ENCODE data around the gene RUNX1.

Gene RUNX1

GRCh38 chr21:34794686-34795085 lies 254.4 kb downstream of the RUNX1 start:
- no peak for TF ChIP-seq CTCF (IDR thresholded peaks at IDR 0.05; ENCODE audit: extremely low read depth, insufficient read depth, missing control alignments)
- DNase-seq (ENCODE audit: low spot score): no peak
- in situ Hi-C loops (cut with MboI; ENCODE audit: low pct_unique_long_range_greater_than_20kb, low sequenced_read_pairs, unreplicated experiment): no loop called here

- in situ Hi-C loops (cut with MboI; ENCODE audit: low pct_unique_long_range_greater_than_20kb, low sequenced_read_pairs, unreplicated experiment): no loop called here
- no peak for TF ChIP-seq CTCF (IDR thresholded peaks at IDR 0.05; ENCODE audit: extremely low read depth, insufficient read depth, missing control alignments)
- no peak for DNase-seq (ENCODE audit: low spot score)
Measured at GRCh38 chr21:34793471-34793870, 255.6 kb downstream of the RUNX1 start.

- no peak for DNase-seq (ENCODE audit: low spot score)
- no peak for TF ChIP-seq CTCF (IDR thresholded peaks at IDR 0.05; ENCODE audit: extremely low read depth, insufficient read depth, missing control alignments)
- in situ Hi-C loops (cut with MboI; ENCODE audit: low pct_unique_long_range_greater_than_20kb, low sequenced_read_pairs, unreplicated experiment): no loop called here
Measured at GRCh38 chr21:34792504-34793089, 256.5 kb downstream of the RUNX1 start.

GRCh38 chr21:34791776-34792503 lies 257.2 kb downstream of the RUNX1 start:
- TF ChIP-seq CTCF (IDR thresholded peaks at IDR 0.05; ENCODE audit: extremely low read depth, insufficient read depth, missing control alignments): no peak
- in situ Hi-C loops (cut with MboI; ENCODE audit: low pct_unique_long_range_greater_than_20kb, low sequenced_read_pairs, unreplicated experiment): no loop called here
- no peak for DNase-seq (ENCODE audit: low spot score)

- in situ Hi-C loops (cut with MboI; ENCODE audit: low pct_unique_long_range_greater_than_20kb, low sequenced_read_pairs, unreplicated experiment): no loop called here
- DNase-seq (ENCODE audit: low spot score): no peak
- no peak for TF ChIP-seq CTCF (IDR thresholded peaks at IDR 0.05; ENCODE audit: extremely low read depth, insufficient read depth, missing control alignments)
Measured at GRCh38 chr21:34790834-34791233, 258.3 kb downstream of the RUNX1 start.

- in situ Hi-C loops (cut with MboI; ENCODE audit: low pct_unique_long_range_greater_than_20kb, low sequenced_read_pairs, unreplicated experiment): no loop called here
- no peak for TF ChIP-seq CTCF (IDR thresholded peaks at IDR 0.05; ENCODE audit: extremely low read depth, insufficient read depth, missing control alignments)
- no peak for DNase-seq (ENCODE audit: low spot score)
Measured at GRCh38 chr21:34790341-34790740, 258.8 kb downstream of the RUNX1 start.
